GM19468 (cell line): Measurements from ENCODE around the gene THSD4.

ENCODE experiments used
- ATAC-seq: cut with Tn5 transposase; IDR thresholded peaks from one replicate; pipeline ENCODE4 v1.9.1; 2021; ENCODE audit warnings: mild to moderate bottlenecking, moderate library complexity, moderate number of reproducible peaks; ENCODE audit not compliant: unreplicated experiment; ENCODE audit errors: extremely low read depth

The THSD4 gene

GRCh38 chr15:71812966-71813722, 697.9 kb downstream of the THSD4 start:
- no peak for ATAC-seq

GRCh38 chr15:71813723-71814470, 698.6 kb downstream of the THSD4 start:
- no peak for ATAC-seq

GRCh38 chr15:71815301-71815700, 700.0 kb downstream of the THSD4 start:
- no peak for ATAC-seq

GRCh38 chr15:71817351-71817750, 702.1 kb downstream of the THSD4 start:
- no peak for ATAC-seq

- ATAC-seq = no peak
Measured at GRCh38 chr15:71820127-71820526, 704.9 kb downstream of the THSD4 start.

- ATAC-seq = no peak
Measured at GRCh38 chr15:71821547-71822129, 706.4 kb downstream of the THSD4 start.

GRCh38 chr15:71822890-71823630, 707.8 kb downstream of the THSD4 start:
- no peak for ATAC-seq

- no peak for ATAC-seq
Measured at GRCh38 chr15:71823801-71824200, 708.5 kb downstream of the THSD4 start.

- ATAC-seq = no peak
Measured at GRCh38 chr15:71825021-71825730, 709.9 kb downstream of the THSD4 start.

GRCh38 chr15:71826196-71826595, 710.9 kb downstream of the THSD4 start:
- no peak for ATAC-seq

- ATAC-seq = no peak
Measured at GRCh38 chr15:71830981-71831380, 715.7 kb downstream of the THSD4 start.
